Ecto neural progenitor cell (in vitro differentiated cells): Measurements from ENCODE around the gene KCNMA1.

ENCODE experiments used
- DNase-seq: peaks from one replicate; pipeline ENCODE4 v3.0.0-alpha.2; 2018; ENCODE audit warnings: low spot score

KCNMA1 gene

DNA sequence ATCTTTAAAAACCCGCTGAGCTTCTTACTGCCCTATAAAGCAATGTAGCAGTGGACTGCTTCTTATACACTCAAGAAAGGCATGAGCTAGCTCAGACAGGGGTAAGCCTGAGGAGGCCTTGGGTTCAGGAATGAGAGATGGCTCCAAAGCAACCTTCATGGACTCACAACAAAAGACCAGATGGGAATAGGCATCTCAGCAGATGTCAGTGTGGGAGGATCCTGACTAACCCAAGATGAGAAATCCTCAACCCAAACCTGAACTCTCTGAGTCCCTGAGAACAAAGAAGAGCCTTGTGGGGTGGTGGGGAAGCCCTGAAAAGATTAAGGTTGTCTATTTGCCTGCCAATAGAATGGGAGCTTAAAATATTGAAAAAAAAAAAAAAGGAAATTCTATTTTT lies 807.4 kb downstream of the KCNMA1 start:
- DNase-seq, result no peak

- no peak for DNase-seq
Measured at GRCh38 chr10:76829724-76830123, 807.9 kb downstream of the KCNMA1 start.
